Measurements from ENCODE around the gene ANKUB1. TPM values are rescaled to one million over a fixed set of nuclear protein-coding genes. Genes with fewer than 3 reads are reported as not detected.

Gene ANKUB1
- total RNA-seq, 1 donor from 2014 or later: not detected

DNA sequence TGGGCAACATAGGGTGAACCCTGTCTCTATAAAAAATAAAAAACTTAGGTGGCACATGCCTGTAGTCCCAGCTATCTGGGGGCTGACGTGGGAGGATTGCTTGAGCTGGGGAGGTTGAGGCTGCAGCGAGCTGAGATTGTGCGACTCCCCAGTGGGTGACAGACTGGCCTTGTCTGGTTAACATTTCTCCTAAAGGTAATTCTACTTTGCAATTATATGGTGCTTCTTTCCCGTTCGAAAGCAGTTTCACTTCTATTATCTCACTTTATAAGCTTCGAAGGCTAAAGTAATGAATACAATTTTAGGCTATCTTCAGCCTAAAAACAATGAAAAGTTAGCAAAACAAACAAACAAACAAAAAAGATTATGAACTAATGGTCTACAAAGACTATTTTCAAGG lies 75.4 kb downstream of the ANKUB1 start:
- no peaks in the 10 kb centered on the region for H4K20me1 ChIP-seq (ENCODE audit: low read depth)
- H3K27me3 Mint-ChIP-seq (ENCODE audit: insufficient read depth, low read depth): no peaks in the 10 kb centered on the region
- H3K4me2 ChIP-seq: no peak overlapping the region
- H3K4me3 ChIP-seq: no peak overlapping the region
- H3K4me1 ChIP-seq: no peaks in the 10 kb centered on the region
- TF ChIP-seq, protein P1, sequence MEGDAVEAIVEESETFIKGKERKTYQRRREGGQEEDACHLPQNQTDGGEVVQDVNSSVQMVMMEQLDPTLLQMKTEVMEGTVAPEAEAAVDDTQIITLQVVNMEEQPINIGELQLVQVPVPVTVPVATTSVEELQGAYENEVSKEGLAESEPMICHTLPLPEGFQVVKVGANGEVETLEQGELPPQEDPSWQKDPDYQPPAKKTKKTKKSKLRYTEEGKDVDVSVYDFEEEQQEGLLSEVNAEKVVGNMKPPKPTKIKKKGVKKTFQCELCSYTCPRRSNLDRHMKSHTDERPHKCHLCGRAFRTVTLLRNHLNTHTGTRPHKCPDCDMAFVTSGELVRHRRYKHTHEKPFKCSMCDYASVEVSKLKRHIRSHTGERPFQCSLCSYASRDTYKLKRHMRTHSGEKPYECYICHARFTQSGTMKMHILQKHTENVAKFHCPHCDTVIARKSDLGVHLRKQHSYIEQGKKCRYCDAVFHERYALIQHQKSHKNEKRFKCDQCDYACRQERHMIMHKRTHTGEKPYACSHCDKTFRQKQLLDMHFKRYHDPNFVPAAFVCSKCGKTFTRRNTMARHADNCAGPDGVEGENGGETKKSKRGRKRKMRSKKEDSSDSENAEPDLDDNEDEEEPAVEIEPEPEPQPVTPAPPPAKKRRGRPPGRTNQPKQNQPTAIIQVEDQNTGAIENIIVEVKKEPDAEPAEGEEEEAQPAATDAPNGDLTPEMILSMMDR (IDR thresholded peaks at IDR 0.05): no peak
- TF ChIP-seq EZH2 (IDR thresholded peaks at IDR 0.05) (no peak), EZH2phosphoT487 (IDR thresholded peaks at IDR 0.05) (no peak)
- H2AFZ ChIP-seq (replicated peaks): peak overlapping the region; percentile 93
- no peak for DNase-seq (ENCODE audit: low spot score)
- peaks cover 4% of the 10 kb centered on the region for H3K4me1 Mint-ChIP-seq
- H3K79me2 ChIP-seq (ENCODE audit: low read depth): no peaks in the 10 kb centered on the region
- no peak overlapping the region for H3K27ac Mint-ChIP-seq
- peaks cover 11% of the 10 kb centered on the region for H3K9me3 ChIP-seq (ENCODE audit: low read depth)
- no peak overlapping the region for H3K9ac ChIP-seq
- no peaks in the 10 kb centered on the region for H3K36me3 Mint-ChIP-seq
- H3F3A ChIP-seq (ENCODE audit: low read depth): no peaks in the 10 kb centered on the region
- H3K27ac ChIP-seq: no peak overlapping the region
- no peak overlapping the region for H3K4me3 Mint-ChIP-seq
- no peaks in the 10 kb centered on the region for H3K36me3 ChIP-seq
- H3K27me3 ChIP-seq: no peaks in the 10 kb centered on the region
- peaks cover 22% of the 10 kb centered on the region for H3K9me3 Mint-ChIP-seq

DNA sequence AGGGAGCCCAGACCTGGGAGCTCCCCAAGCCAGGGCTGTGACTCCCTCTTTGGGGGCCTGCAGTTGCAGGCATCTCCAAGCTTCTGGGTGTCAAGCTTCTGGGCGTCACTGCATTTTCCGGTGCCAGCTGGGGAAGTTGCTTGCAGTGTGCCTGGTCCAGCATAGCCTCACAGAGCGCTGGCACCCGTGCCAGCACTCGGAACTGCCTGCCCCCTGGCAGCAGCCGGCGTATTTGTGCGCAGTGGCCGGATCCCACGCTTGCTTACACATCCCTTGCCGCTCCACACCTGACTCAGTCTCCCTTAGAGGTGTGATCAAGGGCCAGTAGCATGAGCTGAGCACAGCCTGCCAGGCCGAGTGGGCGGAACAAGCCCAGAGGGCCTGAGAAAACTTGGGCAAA lies 77.1 kb downstream of the ANKUB1 start:
- H3K4me3 ChIP-seq: no peak overlapping the region
- no peak for DNase-seq (ENCODE audit: low spot score)
- no peak overlapping the region for H3K4me3 Mint-ChIP-seq
- no peak overlapping the region for H3K9ac ChIP-seq
- H3K27ac Mint-ChIP-seq: no peak overlapping the region
- no peaks in the 10 kb centered on the region for H3K4me1 ChIP-seq
- H3K36me3 Mint-ChIP-seq: no peaks in the 10 kb centered on the region
- no peak overlapping the region for H2AFZ ChIP-seq (replicated peaks)
- H3K4me1 Mint-ChIP-seq: peaks cover 4% of the 10 kb centered on the region
- TF ChIP-seq EZH2phosphoT487 (IDR thresholded peaks at IDR 0.05) (no peak), EZH2 (IDR thresholded peaks at IDR 0.05) (no peak)
- TF ChIP-seq, protein P1 (IDR thresholded peaks at IDR 0.05): no peak
- H3K79me2 ChIP-seq (ENCODE audit: low read depth): no peaks in the 10 kb centered on the region
- no peak overlapping the region for H3K4me2 ChIP-seq
- no peaks in the 10 kb centered on the region for H3K27me3 ChIP-seq
- H4K20me1 ChIP-seq (ENCODE audit: low read depth): no peaks in the 10 kb centered on the region
- no peaks in the 10 kb centered on the region for H3K27me3 Mint-ChIP-seq (ENCODE audit: insufficient read depth, low read depth)
- peaks cover 1% of the 10 kb centered on the region for H3K9me3 ChIP-seq (ENCODE audit: low read depth)
- H3K9me3 Mint-ChIP-seq: peaks cover 8% of the 10 kb centered on the region
- H3K36me3 ChIP-seq: no peaks in the 10 kb centered on the region
- no peaks in the 10 kb centered on the region for H3F3A ChIP-seq (ENCODE audit: low read depth)
- H3K27ac ChIP-seq: no peak overlapping the region

DNA sequence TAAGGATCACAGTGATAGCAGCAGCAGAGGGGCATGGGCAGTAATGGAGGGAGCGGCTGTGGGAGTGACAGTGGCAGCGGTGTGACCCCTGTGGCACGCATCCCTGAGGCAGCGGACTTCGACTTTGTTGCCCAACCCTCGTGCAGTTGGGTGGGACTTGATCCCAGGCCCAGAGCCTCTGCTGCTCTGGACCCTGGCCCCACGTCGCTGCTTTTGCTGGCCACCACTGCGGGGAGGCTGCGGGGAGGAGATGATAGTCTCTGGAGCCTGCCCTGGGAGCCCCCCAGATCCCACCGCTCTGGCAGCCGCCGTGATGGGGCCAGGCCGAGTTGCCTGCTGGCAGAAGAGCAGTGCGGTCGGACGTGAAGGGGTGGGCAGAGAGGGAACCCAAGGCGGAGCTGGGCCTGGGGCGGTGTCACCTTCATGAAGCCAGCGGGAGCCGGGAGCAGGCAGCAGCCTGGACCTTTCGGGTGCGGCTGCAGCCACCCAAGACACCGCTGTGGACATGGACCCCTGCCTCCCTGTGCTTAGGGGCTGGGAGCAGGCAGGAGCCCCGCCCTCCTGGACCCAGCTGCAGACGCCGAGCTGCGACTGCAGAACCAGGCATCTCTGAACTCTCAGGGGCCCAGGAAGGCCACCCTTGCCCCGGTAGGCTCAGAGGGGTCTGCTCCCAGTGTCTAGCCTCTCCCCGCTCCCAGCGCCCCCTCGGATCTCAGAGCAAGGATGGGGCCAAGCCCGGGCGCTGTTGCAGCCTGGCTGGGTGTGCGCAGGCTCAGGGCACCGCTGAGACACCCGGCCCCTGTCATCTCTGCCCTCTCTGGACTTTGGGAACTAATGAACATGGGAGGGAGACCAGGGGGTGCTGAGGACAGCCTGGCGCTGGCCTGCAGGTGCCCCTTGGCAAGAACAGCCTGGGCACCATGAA lies 78.4 kb downstream of the ANKUB1 start:
- no peaks in the 10 kb centered on the region for H3K4me1 ChIP-seq
- no peak overlapping the region for H3K27ac ChIP-seq
- H3K9ac ChIP-seq: no peak overlapping the region
- H3F3A ChIP-seq (ENCODE audit: low read depth): no peaks in the 10 kb centered on the region
- no peak overlapping the region for H3K4me2 ChIP-seq
- H3K4me3 ChIP-seq: no peak overlapping the region
- H4K20me1 ChIP-seq (ENCODE audit: low read depth): no peaks in the 10 kb centered on the region
- TF ChIP-seq EZH2 (IDR thresholded peaks at IDR 0.05) (no peak), EZH2phosphoT487 (IDR thresholded peaks at IDR 0.05) (no peak)
- TF ChIP-seq, protein P1 (IDR thresholded peaks at IDR 0.05): no peak
- H3K9me3 ChIP-seq (ENCODE audit: low read depth): no peaks in the 10 kb centered on the region
- no peaks in the 10 kb centered on the region for H3K36me3 ChIP-seq
- Mint-ChIP-seq H3K4me1 (peaks cover 7% of the 10 kb centered on the region), H3K9me3 (no peaks in the 10 kb centered on the region), H3K27me3 (ENCODE audit: insufficient read depth, low read depth) (no peaks in the 10 kb centered on the region), H3K36me3 (no peaks in the 10 kb centered on the region), H3K27ac (no peak overlapping the region), H3K4me3 (no peak overlapping the region)
- no peaks in the 10 kb centered on the region for H3K79me2 ChIP-seq (ENCODE audit: low read depth)
- no peak overlapping the region for H2AFZ ChIP-seq (replicated peaks)
- no peak for DNase-seq (ENCODE audit: low spot score)
- H3K27me3 ChIP-seq: no peaks in the 10 kb centered on the region

Small RNA genes within 50 kb of the gene (small RNA-seq; reads per million reads assigned to genes)
- gene RNU6-507P: not detected

Other genes starting within 250 kb of the ANKUB1 start
- 8.0 and 13.9 TPM in 2 replicates for gene WWTR1, start 134.5 kb downstream of the ANKUB1 start, total RNA-seq (ENCODE audit: low replicate concordance)
- 46.8 and 110 TPM in 2 replicates for gene COMMD2, start 40.1 kb downstream of the ANKUB1 start, total RNA-seq (ENCODE audit: low replicate concordance)
- gene RNF13, start 20.7 kb upstream of the ANKUB1 start, total RNA-seq (ENCODE audit: low replicate concordance): 23.2 and 45.2 TPM in 2 replicates
- 328 and 481 TPM in 2 replicates for gene PFN2, start 178.3 kb upstream of the ANKUB1 start, total RNA-seq (ENCODE audit: low replicate concordance)

All from neural progenitor cell (in vitro differentiated cells).